ENCODE measurements around the gene KLRF1.

- no peak for TF ChIP-seq POLR2AphosphoS5 (IDR thresholded peaks at IDR 0.05; ENCODE audit: low read depth)
- no peak for TF ChIP-seq CTCF (conservative IDR thresholded peaks at IDR 0.05; ENCODE audit: low read depth in 2 of 2)
- TF ChIP-seq ZNF331 (CRISPR knock-in tag; IDR thresholded peaks at IDR 0.05; ENCODE audit: low read depth), result no peak
- no peak for TF ChIP-seq EZH2 (IDR thresholded peaks at IDR 0.05; ENCODE audit: low read depth, unreplicated experiment)
- no peak for TF ChIP-seq REST (IDR thresholded peaks at IDR 0.05; ENCODE audit: unreplicated experiment)
- TF ChIP-seq CREB1 (CRISPR knock-in tag; IDR thresholded peaks at IDR 0.05; ENCODE audit: low read depth), result no peak
- no peak for TF ChIP-seq EZH2phosphoT487 (IDR thresholded peaks at IDR 0.05; ENCODE audit: unreplicated experiment)
- TF ChIP-seq JUNB (IDR thresholded peaks at IDR 0.05; ENCODE audit: unreplicated experiment), result no peak
- TF ChIP-seq ZNF114 (CRISPR knock-in tag; IDR thresholded peaks at IDR 0.05), result no peak
- no peak for TF ChIP-seq STAT1 (IDR thresholded peaks at IDR 0.05; ENCODE audit: unreplicated experiment)
- TF ChIP-seq ETS1 (IDR thresholded peaks at IDR 0.05), result no peak
- no peak for TF ChIP-seq ZNF462 (CRISPR knock-in tag; IDR thresholded peaks at IDR 0.05)
- TF ChIP-seq NANOG (IDR thresholded peaks at IDR 0.05; ENCODE audit: borderline replicate concordance), result no peak
These were observed 40.3 kb upstream of the KLRF1 start for GRCh38 chr12:9786726-9787717.

Measured in GM23338 (cell line).